ENCODE measurements around the gene OR13D1.
"Not testable (repeated sequence)": the region's sequence is repeated elsewhere in the genome, so short reads cannot be mapped to it uniquely, and the experiment has no call there.

Gene OR13D1

GRCh38 chr9:104694218-104694617 lies at the start of gene OR13D1:
OR13D1 (plus strand) TSS chr9:104694518; CDS start chr9:104694518, 0 bp downstream.
- Mint-ChIP-seq H3K9me3 (no peaks in the 10 kb centered on the region), H3K4me1 (no peaks in the 10 kb centered on the region), H3K4me3 (no peak within 1 kb of the TSS), H3K27ac (no peak within 1 kb of the TSS), H3K27me3 (no peaks in the 10 kb centered on the region), H3K36me3 (no peaks in the 10 kb centered on the region)

GRCh38 chr9:104658496-104659195 lies 35.7 kb upstream of the OR13D1 start:
- Mint-ChIP-seq H3K9me3 (no peaks in the 10 kb centered on the region), H3K27me3 (no peaks in the 10 kb centered on the region), H3K36me3 (no peaks in the 10 kb centered on the region), H3K27ac (no peak overlapping the region), H3K4me1 (no peaks in the 10 kb centered on the region), H3K4me3 (no peak overlapping the region)

- H3K9me3 Mint-ChIP-seq: no peaks in the 10 kb centered on the region
- H3K27ac Mint-ChIP-seq: no peak overlapping the region
- H3K27me3 Mint-ChIP-seq: peaks cover 3% of the 10 kb centered on the region
- no peaks in the 10 kb centered on the region for H3K36me3 Mint-ChIP-seq
- no peaks in the 10 kb centered on the region for H3K4me1 Mint-ChIP-seq
- no peak overlapping the region for H3K4me3 Mint-ChIP-seq
These were observed 18.7 kb upstream of the OR13D1 start for GRCh38 chr9:104675611-104676010.

- Mint-ChIP-seq H3K27ac (no peak overlapping the region), H3K36me3 (no peaks in the 10 kb centered on the region), H3K4me3 (no peak overlapping the region), H3K9me3 (no peaks in the 10 kb centered on the region), H3K27me3 (no peaks in the 10 kb centered on the region), H3K4me1 (peaks cover 5% of the 10 kb centered on the region)
These were observed 11.7 kb upstream of the OR13D1 start for GRCh38 chr9:104682642-104683041.

GRCh38 chr9:104686081-104686480 lies 8.2 kb upstream of the OR13D1 start:
- H3K4me1 Mint-ChIP-seq: peaks cover 5% of the 10 kb centered on the region

GRCh38 chr9:104700306-104700705 lies 6.0 kb downstream of the OR13D1 start:
- no peaks in the 10 kb centered on the region for H3K4me1 Mint-ChIP-seq
- no peaks in the 10 kb centered on the region for H3K27me3 Mint-ChIP-seq
- H3K27ac Mint-ChIP-seq: no peak overlapping the region
- H3K9me3 Mint-ChIP-seq: peaks cover 4% of the 10 kb centered on the region
- H3K4me3 Mint-ChIP-seq: no peak overlapping the region
- H3K36me3 Mint-ChIP-seq: peaks cover 1% of the 10 kb centered on the region

More at GRCh38 chr9:104686081-104686480, 8.2 kb upstream of the OR13D1 start:
- Mint-ChIP-seq H3K4me3 (no peak overlapping the region), H3K27ac (no peak overlapping the region), H3K27me3 (no peaks in the 10 kb centered on the region), H3K36me3 (no peaks in the 10 kb centered on the region), H3K9me3 (no peaks in the 10 kb centered on the region)

GRCh38 chr9:104708737-104709136 lies 14.4 kb downstream of the OR13D1 start:
- not testable (repeated sequence) for H3K36me3 Mint-ChIP-seq, H3K27ac Mint-ChIP-seq, H3K9me3 Mint-ChIP-seq, H3K27me3 Mint-ChIP-seq, H3K4me3 Mint-ChIP-seq, H3K4me1 Mint-ChIP-seq

- no peaks in the 10 kb centered on the region for H3K27me3 Mint-ChIP-seq
- H3K9me3 Mint-ChIP-seq: no peaks in the 10 kb centered on the region
- no peak overlapping the region for H3K4me3 Mint-ChIP-seq
- no peak overlapping the region for H3K27ac Mint-ChIP-seq
- H3K4me1 Mint-ChIP-seq: no peaks in the 10 kb centered on the region
- peaks cover 3% of the 10 kb centered on the region for H3K36me3 Mint-ChIP-seq
These were observed 17.3 kb downstream of the OR13D1 start for GRCh38 chr9:104711604-104712003.

- Mint-ChIP-seq H3K9me3 (no peaks in the 10 kb centered on the region), H3K36me3 (peaks cover 2% of the 10 kb centered on the region), H3K27me3 (no peaks in the 10 kb centered on the region), H3K27ac (no peak overlapping the region), H3K4me1 (no peaks in the 10 kb centered on the region), H3K4me3 (no peak overlapping the region)
These were observed 30.7 kb downstream of the OR13D1 start for GRCh38 chr9:104725014-104725413.

GRCh38 chr9:104738452-104738851 lies 44.1 kb downstream of the OR13D1 start:
- H3K9me3 Mint-ChIP-seq: no peaks in the 10 kb centered on the region
- no peaks in the 10 kb centered on the region for H3K27me3 Mint-ChIP-seq
- peaks cover 3% of the 10 kb centered on the region for H3K4me1 Mint-ChIP-seq
- no peak overlapping the region for H3K4me3 Mint-ChIP-seq
- no peak overlapping the region for H3K27ac Mint-ChIP-seq
- H3K36me3 Mint-ChIP-seq: peaks cover 1% of the 10 kb centered on the region

- H3K4me3 Mint-ChIP-seq: no peak overlapping the region
- no peaks in the 10 kb centered on the region for H3K27me3 Mint-ChIP-seq
- H3K27ac Mint-ChIP-seq: no peak overlapping the region
- H3K36me3 Mint-ChIP-seq: no peaks in the 10 kb centered on the region
- H3K4me1 Mint-ChIP-seq: peaks cover 3% of the 10 kb centered on the region
- no peaks in the 10 kb centered on the region for H3K9me3 Mint-ChIP-seq
These were observed 46.3 kb downstream of the OR13D1 start for GRCh38 chr9:104740621-104741020.

- no peak overlapping the region for H3K27ac Mint-ChIP-seq
- no peaks in the 10 kb centered on the region for H3K9me3 Mint-ChIP-seq
- H3K36me3 Mint-ChIP-seq: no peaks in the 10 kb centered on the region
- H3K4me1 Mint-ChIP-seq: peaks cover 16% of the 10 kb centered on the region
- no peak overlapping the region for H3K4me3 Mint-ChIP-seq
- H3K27me3 Mint-ChIP-seq: no peaks in the 10 kb centered on the region
These were observed 49.2 kb downstream of the OR13D1 start for GRCh38 chr9:104743376-104743985.

Measured in activated naive CD4-positive, alpha-beta T cell treated with anti-CD3 and anti-CD28 coated beads, Interleukin-2, amount 50 U/mL, for 24 hours (primary cell).